A549 (cell line): ENCODE measurements around the gene DYSF. TPM values are rescaled to one million over a fixed set of nuclear protein-coding genes. Genes with fewer than 3 reads are reported as not detected.

Experiments
- ATAC-seq, 2 experiments: fragments of 200-7000 bp in 1 of 2; fragments of >200 bp in 1 of 2; cut with Nextera tagmentation in 1 of 2; cut with Tn5 transposase in 1 of 2; 3 replicates each; pipeline versions ENCODE4 v1.8.0 to v1.9.1; 2018 to 2020; ENCODE audit warnings: mild to moderate bottlenecking in 1 of 2, moderate library complexity in 1 of 2
- CTCF ChIA-PET: fragments of 300-600 bp; sonication (Branson Sonifier 250); formaldehyde crosslinking; extraction: SDS; loops from one replicate; lab custom pipeline; 2021; ENCODE audit warnings: antibody characterized with exemption, inconsistent platforms; lab: Yijun Ruan, JAX
- POLR2A ChIA-PET: fragments of 350-600 bp; formaldehyde crosslinking; extraction: SDS; loops from one replicate; lab custom pipeline; 2021; ENCODE audit warnings: antibody characterized with exemption, inconsistent platforms; lab: Yijun Ruan, JAX
- DNase-seq, 2 experiments: peaks; one replicate each; pipeline versions ENCODE4 v3.0.0 to v3.0.0-alpha.2; 2011 to 2016; ENCODE audit warnings: low read depth in 1 of 2, low spot score in 1 of 2
- FAIRE-seq: peaks from 2 replicates; lab custom pipeline; 2011; peaks lifted over from hg19 to GRCh38; lab: Jason Lieb, UNC
- H3K27ac ChIP-seq, 2 experiments: fragments of >200 bp; sonication (Bioruptor Twin); formaldehyde crosslinking; 3 replicates each; pipeline ENCODE4 v1.5.1; 2016 to 2017
- H3K4me1 ChIP-seq: fragments of >200 bp; sonication (Bioruptor Twin); formaldehyde crosslinking; 3 replicates; pipeline ENCODE4 v1.6.1; 2016
- H3K4me2 ChIP-seq: fragments of >200 bp; sonication (Bioruptor Twin); formaldehyde crosslinking; 3 replicates; pipeline ENCODE4 v1.6.1; 2016
- H3K4me3 ChIP-seq: fragments of >200 bp; sonication (Bioruptor Twin); formaldehyde crosslinking; 3 replicates; pipeline ENCODE4 v1.5.1; 2016
- H3K9me3 ChIP-seq: fragments of >200 bp; sonication (Bioruptor Twin); formaldehyde crosslinking; 3 replicates; pipeline ENCODE4 v1.6.1; 2016
- BHLHE40 ChIP-seq: IDR thresholded peaks from 2 replicates; pipeline ENCODE4 v1.6.1; 2012; ENCODE audit warnings: low read depth, low read length, inconsistent platforms
- CBX8 ChIP-seq: fragments of 200-600 bp; sonication (generic); IDR thresholded peaks from 2 replicates; pipeline ENCODE4 v1.6.1; 2016
- CEBPB ChIP-seq, 2 experiments: fragments of >200 bp in 1 of 2; sonication (Bioruptor Twin) in 1 of 2; formaldehyde crosslinking in 1 of 2; IDR thresholded peaks; 2 replicates each; pipeline ENCODE4 v1.6.1; 2012 to 2016
- CHD4 ChIP-seq: fragments of 200-600 bp; sonication (generic); IDR thresholded peaks from 2 replicates; pipeline ENCODE4 v1.6.1; 2016; ENCODE audit warnings: antibody characterized with exemption, mild to moderate bottlenecking, borderline replicate concordance
- CTCF ChIP-seq: fragments of >200 bp; sonication (Bioruptor Twin); formaldehyde crosslinking; IDR thresholded peaks from 3 replicates; pipeline ENCODE4 v1.5.1; 2016
- E2F6 ChIP-seq: IDR thresholded peaks from 2 replicates; pipeline ENCODE4 v1.6.1; 2012; ENCODE audit warnings: low read depth, borderline replicate concordance
- EHF ChIP-seq: fragments of 250-450 bp; sonication (Bioruptor Pico); IDR thresholded peaks from 2 replicates; pipeline ENCODE4 v1.5.0; 2020; ENCODE audit warnings: mild to moderate bottlenecking
- EHMT2 ChIP-seq: fragments of 200-600 bp; sonication (generic); IDR thresholded peaks from 2 replicates; pipeline ENCODE4 v1.6.1; 2016; ENCODE audit warnings: antibody characterized with exemption, low read depth, mild to moderate bottlenecking, moderate library complexity
- EP300 ChIP-seq, 2 experiments: fragments of >200 bp; sonication (Bioruptor Twin); formaldehyde crosslinking; IDR thresholded peaks; 2 replicates in 1 of 2; 3 replicates in 1 of 2; pipeline ENCODE4 v1.6.1; 2016 to 2017
- FOSL2 ChIP-seq, 2 experiments: fragments of 450-650 bp in 1 of 2; fragments of >200 bp in 1 of 2; sonication (Bioruptor Twin) in 1 of 2; formaldehyde crosslinking; IDR thresholded peaks; 2 replicates each; pipeline versions ENCODE4 v1.5.0 to v1.6.1; 2016 to 2020; ENCODE audit warnings: mild to moderate bottlenecking in 1 of 2, moderate library complexity in 1 of 2
- HEYL ChIP-seq: fragments of 250-450 bp; sonication (Bioruptor Pico); IDR thresholded peaks from 2 replicates; pipeline ENCODE4 v1.8.0; 2021; ENCODE audit warnings: mild to moderate bottlenecking, moderate library complexity
- JUN ChIP-seq, 2 experiments: fragments of >200 bp; sonication (Bioruptor Twin); formaldehyde crosslinking; IDR thresholded peaks; 2 replicates in 1 of 2; 3 replicates in 1 of 2; pipeline ENCODE4 v1.6.1; 2016 to 2017
- JUNB ChIP-seq: fragments of >200 bp; sonication (Bioruptor Twin); formaldehyde crosslinking; IDR thresholded peaks from 2 replicates; pipeline ENCODE4 v1.6.1; 2016
- MYC ChIP-seq: IDR thresholded peaks from 2 replicates; pipeline ENCODE4 v1.6.1; 2012; ENCODE audit warnings: mild to moderate bottlenecking, inconsistent platforms, low read length, improper control_type of control experiment, borderline replicate concordance
- NFE2L2 ChIP-seq: fragments of 150-350 bp; conservative IDR thresholded peaks from 2 replicates; pipeline ENCODE4 v1.6.1; 2014; ENCODE audit warnings: low read length
- NPAS2 ChIP-seq: fragments of 250-450 bp; sonication (Bioruptor Pico); IDR thresholded peaks from 2 replicates; pipeline ENCODE4 v1.8.0; 2022; ENCODE audit warnings: mild to moderate bottlenecking, moderate library complexity, borderline replicate concordance
- NR3C1 ChIP-seq: fragments of >200 bp; sonication (Bioruptor Twin); formaldehyde crosslinking; IDR thresholded peaks from 3 replicates; pipeline ENCODE4 v1.6.1; 2017
- PHF8 ChIP-seq: fragments of 200-600 bp; sonication (generic); IDR thresholded peaks from 2 replicates; pipeline ENCODE4 v1.6.1; 2016; ENCODE audit warnings: low read depth, mild to moderate bottlenecking, antibody characterized with exemption, moderate library complexity, borderline replicate concordance
- POLR2A ChIP-seq: IDR thresholded peaks from 2 replicates; pipeline ENCODE4 v1.6.1; 2012; ENCODE audit warnings: mild to moderate bottlenecking, low read length
- RNF2 ChIP-seq: fragments of 200-600 bp; sonication (generic); IDR thresholded peaks from 2 replicates; pipeline ENCODE4 v1.6.1; 2016; ENCODE audit warnings: low read depth, mild to moderate bottlenecking, antibody characterized with exemption, moderate library complexity, borderline replicate concordance
- TP53 ChIP-seq: fragments of 250-450 bp; sonication (Bioruptor Pico); IDR thresholded peaks from 2 replicates; pipeline ENCODE4 v1.5.0; 2021; ENCODE audit warnings: mild to moderate bottlenecking, moderate library complexity
- ZC3H11A ChIP-seq: fragments of 450-650 bp; IDR thresholded peaks from 2 replicates; pipeline ENCODE4 v1.6.1; 2014; ENCODE audit warnings: antibody characterized with exemption, mild to moderate bottlenecking
- ZFP36 ChIP-seq: fragments of 450-650 bp; IDR thresholded peaks from 2 replicates; pipeline ENCODE4 v1.6.1; 2014; ENCODE audit warnings: borderline replicate concordance; ENCODE audit not compliant: partially characterized antibody
- ZNF302 ChIP-seq: fragments of 250-450 bp; sonication (Bioruptor Pico); IDR thresholded peaks from 2 replicates; pipeline ENCODE4 v1.9.0; 2021; ENCODE audit warnings: inconsistent platforms, mild to moderate bottlenecking, moderate library complexity
- WGBS: methylation state at CpG from one replicate; pipeline ENCODE4 v1.1.6; 2017; ENCODE audit errors: missing lambda C conversion rate; 5-methylcytosine and 5-hydroxymethylcytosine counted together
- polyA plus RNA-seq, 4 experiments: library from polyadenylated mRNA; depleted of rRNA in 3 of 4; stranded (reverse); fragments of >200 nt; fragmentation: RNase III in 1 of 4; extraction: RNeasy Plus Mini Kit Qiagen cat#74134 plus additional on column Dnase treatment in 1 of 4; gene quantifications; 2 replicates in 3 of 4; 3 replicates in 1 of 4; pipeline ENCODE4 v1.2.3, GENCODE V29; 2011 to 2017
- TF ChIP-seq, protein P1 (sequence below): IDR thresholded peaks from 2 replicates; pipeline ENCODE4 v1.6.1; 2012
- TF ChIP-seq, protein P2 (sequence below): fragments of >200 bp; sonication (Bioruptor Twin); formaldehyde crosslinking; IDR thresholded peaks from 2 replicates; pipeline ENCODE4 v1.6.1; 2016
- TF ChIP-seq, protein P3 (sequence below): fragments of >200 bp; sonication (Bioruptor Twin); formaldehyde crosslinking; IDR thresholded peaks from 3 replicates; pipeline ENCODE4 v1.6.1; 2016

The DYSF gene
- polyA plus RNA-seq, 2 of the 4 experiments (the other 2 are of a cell fraction) = 0.36 to 0.98 TPM

GRCh38 chr2:71564790-71565189 lies 111.4 kb downstream of the DYSF start:
- H3K4me3 ChIP-seq = no peak overlapping the region

GRCh38 chr2:71566372-71566771 lies 113.0 kb downstream of the DYSF start:
- ATAC-seq (no peak), FAIRE-seq (no peak), DNase-seq (no peak)
- TF ChIP-seq, protein P1, sequence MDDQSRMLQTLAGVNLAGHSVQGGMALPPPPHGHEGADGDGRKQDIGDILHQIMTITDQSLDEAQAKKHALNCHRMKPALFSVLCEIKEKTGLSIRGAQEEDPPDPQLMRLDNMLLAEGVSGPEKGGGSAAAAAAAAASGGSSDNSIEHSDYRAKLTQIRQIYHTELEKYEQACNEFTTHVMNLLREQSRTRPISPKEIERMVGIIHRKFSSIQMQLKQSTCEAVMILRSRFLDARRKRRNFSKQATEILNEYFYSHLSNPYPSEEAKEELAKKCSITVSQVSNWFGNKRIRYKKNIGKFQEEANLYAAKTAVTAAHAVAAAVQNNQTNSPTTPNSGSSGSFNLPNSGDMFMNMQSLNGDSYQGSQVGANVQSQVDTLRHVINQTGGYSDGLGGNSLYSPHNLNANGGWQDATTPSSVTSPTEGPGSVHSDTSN = no peak
- no peak for TF ChIP-seq POLR2A
- TF ChIP-seq CBX8 = no peak
- no peak for TF ChIP-seq EHMT2
- no peak for TF ChIP-seq NR3C1
- no peak for TF ChIP-seq PHF8
- no peak for TF ChIP-seq EP300 (IDR thresholded peaks at IDR 0.05)
- TF ChIP-seq, protein P2, sequence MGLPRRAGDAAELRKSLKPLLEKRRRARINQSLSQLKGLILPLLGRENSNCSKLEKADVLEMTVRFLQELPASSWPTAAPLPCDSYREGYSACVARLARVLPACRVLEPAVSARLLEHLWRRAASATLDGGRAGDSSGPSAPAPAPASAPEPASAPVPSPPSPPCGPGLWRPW = no peak
- TF ChIP-seq MYC = no peak
- no peak for TF ChIP-seq ZNF302 (CRISPR knock-in tag)
- TF ChIP-seq, protein P3, sequence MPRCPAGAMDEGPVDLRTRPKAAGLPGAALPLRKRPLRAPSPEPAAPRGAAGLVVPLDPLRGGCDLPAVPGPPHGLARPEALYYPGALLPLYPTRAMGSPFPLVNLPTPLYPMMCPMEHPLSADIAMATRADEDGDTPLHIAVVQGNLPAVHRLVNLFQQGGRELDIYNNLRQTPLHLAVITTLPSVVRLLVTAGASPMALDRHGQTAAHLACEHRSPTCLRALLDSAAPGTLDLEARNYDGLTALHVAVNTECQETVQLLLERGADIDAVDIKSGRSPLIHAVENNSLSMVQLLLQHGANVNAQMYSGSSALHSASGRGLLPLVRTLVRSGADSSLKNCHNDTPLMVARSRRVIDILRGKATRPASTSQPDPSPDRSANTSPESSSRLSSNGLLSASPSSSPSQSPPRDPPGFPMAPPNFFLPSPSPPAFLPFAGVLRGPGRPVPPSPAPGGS = no peak
- no peak for TF ChIP-seq NPAS2
- no peak for TF ChIP-seq CEBPB (IDR thresholded peaks at IDR 0.05)
- TF ChIP-seq ZFP36 = no peak
- no peak for TF ChIP-seq BHLHE40
- TF ChIP-seq EHF = no peak
- TF ChIP-seq CHD4 = no peak
- Histone ChIP-seq H3K9me3 (peaks cover 6% of the 10 kb centered on the region; the same call in 2 of the 3 replicates), H3K27ac (no peak overlapping the region), H3K4me3 (no peak overlapping the region), H3K4me2 (no peak overlapping the region), H3K4me1 (peaks cover 7% of the 10 kb centered on the region; the same call in 1 of the 3 replicates)
- WGBS = 67% methylated on average over 9 of the region's 9 CpGs
- POLR2A ChIA-PET = no interaction called here
- CTCF ChIA-PET = interaction anchor here (0.6 to 1.7 kb wide), 5 partner anchors 9 to 1571 kb away, joined by 3 to 6 read pairs (median 4); no protein-coding TSS in a partner anchor

More at GRCh38 chr2:71564790-71565189, 111.4 kb downstream of the DYSF start:
- no peak for DNase-seq
- H3K9me3 ChIP-seq = no peaks in the 10 kb centered on the region
- TF ChIP-seq, protein P3 = no peak
- TF ChIP-seq CBX8 = no peak
- TF ChIP-seq JUNB = no peak
- no peak for TF ChIP-seq POLR2A
- TF ChIP-seq TP53 (CRISPR knock-in tag) = no peak
- no peak for TF ChIP-seq E2F6
- no peak for TF ChIP-seq MYC
- TF ChIP-seq HEYL (CRISPR knock-in tag) = no peak
- no peak for TF ChIP-seq FOSL2 (IDR thresholded peaks at IDR 0.05)
- no peak for TF ChIP-seq FOSL2 (CRISPR knock-in tag; IDR thresholded peaks at IDR 0.05)
- no peak for TF ChIP-seq NFE2L2
- TF ChIP-seq RNF2 = no peak
- no peak for TF ChIP-seq ZNF302 (CRISPR knock-in tag)
- TF ChIP-seq ZFP36 = no peak
- no peak for TF ChIP-seq ZC3H11A
- no peak for TF ChIP-seq CTCF
- no peak for TF ChIP-seq JUN (IDR thresholded peaks at IDR 0.05)
- TF ChIP-seq, all 56 proteins: peak for 0
- WGBS = 77% methylated on average over 7 of the region's 7 CpGs
- POLR2A ChIA-PET = no interaction called here
- CTCF ChIA-PET = interaction anchor here (0.6 to 2.3 kb wide), 8 partner anchors 9 to 1298 kb away, joined by 3 to 9 read pairs (median 4); no protein-coding TSS in a partner anchor
- no peak overlapping the region for H3K4me2 ChIP-seq
- ATAC-seq = no peak
- no peak overlapping the region for H3K27ac ChIP-seq
- no peak for FAIRE-seq
- H3K4me1 ChIP-seq = peaks cover 7% of the 10 kb centered on the region; the same call in 1 of the 3 replicates
